GM12873 (cell line): ENCODE data around the gene MARK3.

Source experiments
- CTCF ChIP-seq: IDR thresholded peaks from 2 replicates; pipeline ENCODE4 v1.5.1; 2012; ENCODE audit warnings: low read depth, mild to moderate bottlenecking, moderate library complexity, low read length, control low read depth; ENCODE audit not compliant: insufficient read depth; ENCODE audit errors: missing control alignments

MARK3 gene

GRCh38 chr14:103460415-103460814, 75.2 kb downstream of the MARK3 start:
- TF ChIP-seq CTCF: no peak

GRCh38 chr14:103463149-103463548, 77.9 kb downstream of the MARK3 start:
- TF ChIP-seq CTCF: no peak

- TF ChIP-seq CTCF: no peak
Observed at GRCh38 chr14:103463851-103464250, 78.6 kb downstream of the MARK3 start.

DNA sequence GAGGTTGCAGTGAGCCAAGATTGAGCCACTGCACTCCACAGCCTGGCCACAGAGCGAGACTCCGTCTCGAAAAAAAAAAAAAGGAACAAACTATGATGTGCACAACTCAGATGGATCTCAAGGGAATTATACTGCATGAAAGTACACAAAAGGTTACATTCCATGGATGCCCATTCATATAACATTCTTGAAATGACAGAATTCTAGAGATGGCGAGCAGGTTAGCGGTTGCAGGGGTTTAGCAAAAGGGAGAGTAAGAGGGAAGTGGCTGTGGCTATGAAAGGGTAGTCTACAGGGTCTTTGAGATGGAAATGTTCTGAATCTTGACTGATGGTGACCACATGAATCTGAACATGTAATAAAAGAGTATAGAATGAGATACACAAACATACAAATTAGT, 87.7 kb downstream of the MARK3 start:
- TF ChIP-seq CTCF: no peak

- TF ChIP-seq CTCF: no peak
Observed at GRCh38 chr14:103474893-103475292, 89.7 kb downstream of the MARK3 start.

DNA sequence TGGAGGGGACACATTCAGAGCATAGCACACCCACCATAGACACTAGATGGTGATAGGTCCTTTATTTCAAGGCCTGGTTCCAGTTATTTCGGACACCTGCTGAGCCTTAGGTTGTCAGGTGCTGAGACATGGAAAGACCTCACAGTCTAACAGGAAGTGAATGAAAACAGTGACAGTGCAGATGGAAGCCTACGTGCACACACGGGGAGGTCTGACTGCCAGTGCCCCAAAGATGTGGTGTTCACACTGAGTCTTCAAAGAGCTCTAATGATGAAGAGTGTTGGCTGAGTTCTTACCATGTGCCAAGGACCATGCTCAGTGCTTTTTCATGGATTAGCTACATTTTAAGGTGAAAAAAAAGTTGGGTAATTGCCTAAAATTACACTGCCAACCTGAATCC, 90.8 kb downstream of the MARK3 start:
- no peak for TF ChIP-seq CTCF

DNA sequence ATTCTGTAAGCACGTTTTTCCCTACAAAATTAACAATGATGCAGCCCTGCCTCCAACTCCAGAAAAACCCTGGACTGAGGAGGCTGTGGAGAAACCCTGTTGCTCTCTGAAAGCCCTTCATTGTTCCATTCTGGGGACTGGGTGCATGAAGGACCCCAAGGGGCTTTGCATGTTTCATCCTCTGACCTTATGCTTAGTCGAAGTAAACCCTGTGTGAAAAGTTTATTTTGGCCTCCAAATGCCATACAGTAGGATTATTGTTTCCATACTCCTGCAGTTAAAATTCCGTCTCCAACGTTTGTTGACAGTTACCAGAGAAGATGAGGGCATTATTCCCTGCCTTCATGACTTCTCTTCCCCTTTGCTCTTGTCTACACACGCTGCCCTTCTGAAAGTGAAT, 91.4 kb downstream of the MARK3 start:
- no peak for TF ChIP-seq CTCF
